ENCODE measurements around the gene RNF2.
"Not testable (repeated sequence)": the region's sequence is repeated elsewhere in the genome, so short reads cannot be mapped to it uniquely, and the experiment has no call there.

The RNF2 gene

DNA sequence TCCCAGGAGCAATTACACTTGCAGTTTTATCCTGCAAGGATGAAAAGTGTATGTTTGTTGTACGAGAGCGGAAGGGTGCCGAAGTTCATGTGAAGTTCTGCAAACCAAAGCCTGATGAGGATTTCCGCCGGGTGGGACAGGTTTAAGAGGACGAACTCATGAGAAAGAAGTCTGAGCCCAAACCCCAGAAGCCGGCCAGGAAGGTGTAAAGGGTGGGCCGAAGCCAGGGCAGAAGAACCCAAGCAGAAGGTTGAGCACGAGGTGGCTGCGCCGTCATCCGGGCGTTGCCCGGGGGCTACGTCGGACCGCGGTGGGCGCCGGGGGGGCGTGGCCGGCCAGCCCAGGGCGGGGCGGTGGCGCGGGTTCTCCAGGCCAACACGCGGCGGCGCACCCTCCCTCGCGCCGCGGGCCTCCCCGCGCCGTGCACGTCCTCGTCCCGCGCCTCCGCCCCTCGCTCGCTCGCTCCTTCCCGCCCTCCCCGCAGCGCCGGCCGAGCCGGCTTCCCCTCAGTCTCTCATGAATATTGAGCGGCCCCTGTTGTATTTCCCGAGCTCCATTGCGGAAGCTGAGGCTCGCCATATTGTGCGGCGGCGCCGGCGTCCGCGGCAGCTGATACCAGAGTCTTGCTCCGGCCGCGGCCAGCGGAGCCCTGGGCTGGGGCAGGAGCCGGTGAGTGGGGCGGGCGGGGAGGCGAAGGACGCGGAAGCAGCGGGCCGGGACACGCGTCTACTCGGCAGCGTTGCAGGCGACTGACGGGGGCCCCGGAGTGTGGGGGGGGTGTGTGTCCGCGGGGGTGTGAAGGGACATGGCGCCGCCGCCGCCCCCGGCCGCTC is at the start of gene RNF2:
Gene RNF2 (plus strand): TSS at position 578 of the 833 bp plus-strand sequence. CDS start 41,996 bp downstream, outside the sequence.
- peak; percentile 79 for DNase-seq (ENCODE audit: low read depth)
- H3K4me3 ChIP-seq (replicated peaks; ENCODE audit: low read depth, low read length) = peak within 1 kb of the TSS; percentile 91
- TF ChIP-seq, protein P1, sequence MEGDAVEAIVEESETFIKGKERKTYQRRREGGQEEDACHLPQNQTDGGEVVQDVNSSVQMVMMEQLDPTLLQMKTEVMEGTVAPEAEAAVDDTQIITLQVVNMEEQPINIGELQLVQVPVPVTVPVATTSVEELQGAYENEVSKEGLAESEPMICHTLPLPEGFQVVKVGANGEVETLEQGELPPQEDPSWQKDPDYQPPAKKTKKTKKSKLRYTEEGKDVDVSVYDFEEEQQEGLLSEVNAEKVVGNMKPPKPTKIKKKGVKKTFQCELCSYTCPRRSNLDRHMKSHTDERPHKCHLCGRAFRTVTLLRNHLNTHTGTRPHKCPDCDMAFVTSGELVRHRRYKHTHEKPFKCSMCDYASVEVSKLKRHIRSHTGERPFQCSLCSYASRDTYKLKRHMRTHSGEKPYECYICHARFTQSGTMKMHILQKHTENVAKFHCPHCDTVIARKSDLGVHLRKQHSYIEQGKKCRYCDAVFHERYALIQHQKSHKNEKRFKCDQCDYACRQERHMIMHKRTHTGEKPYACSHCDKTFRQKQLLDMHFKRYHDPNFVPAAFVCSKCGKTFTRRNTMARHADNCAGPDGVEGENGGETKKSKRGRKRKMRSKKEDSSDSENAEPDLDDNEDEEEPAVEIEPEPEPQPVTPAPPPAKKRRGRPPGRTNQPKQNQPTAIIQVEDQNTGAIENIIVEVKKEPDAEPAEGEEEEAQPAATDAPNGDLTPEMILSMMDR (IDR thresholded peaks at IDR 0.05; ENCODE audit: low read length, missing control alignments) = no peak

DNA sequence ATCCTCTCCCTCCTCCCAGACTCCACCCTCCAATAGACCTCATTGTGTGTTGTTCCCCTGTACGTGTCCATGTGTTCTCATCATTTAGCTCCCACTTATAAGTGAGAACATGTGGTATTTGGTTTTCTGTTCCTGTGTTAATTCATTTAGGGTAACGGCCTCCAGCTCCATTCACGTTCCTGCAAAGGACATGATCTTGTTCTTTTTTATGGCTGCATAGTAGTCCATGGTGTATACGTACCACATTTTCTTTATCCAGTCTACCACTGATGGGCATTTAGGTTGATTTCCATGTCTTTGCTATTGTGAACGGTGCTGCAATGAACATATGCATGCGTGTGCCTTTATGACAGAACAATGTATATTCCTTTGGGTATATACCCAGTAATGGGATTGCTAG is 45.4 kb upstream of the RNF2 start:
- not testable (repeated sequence) for H3K4me3 ChIP-seq (replicated peaks; ENCODE audit: low read depth, low read length); DNase-seq (ENCODE audit: low read depth)

DNA sequence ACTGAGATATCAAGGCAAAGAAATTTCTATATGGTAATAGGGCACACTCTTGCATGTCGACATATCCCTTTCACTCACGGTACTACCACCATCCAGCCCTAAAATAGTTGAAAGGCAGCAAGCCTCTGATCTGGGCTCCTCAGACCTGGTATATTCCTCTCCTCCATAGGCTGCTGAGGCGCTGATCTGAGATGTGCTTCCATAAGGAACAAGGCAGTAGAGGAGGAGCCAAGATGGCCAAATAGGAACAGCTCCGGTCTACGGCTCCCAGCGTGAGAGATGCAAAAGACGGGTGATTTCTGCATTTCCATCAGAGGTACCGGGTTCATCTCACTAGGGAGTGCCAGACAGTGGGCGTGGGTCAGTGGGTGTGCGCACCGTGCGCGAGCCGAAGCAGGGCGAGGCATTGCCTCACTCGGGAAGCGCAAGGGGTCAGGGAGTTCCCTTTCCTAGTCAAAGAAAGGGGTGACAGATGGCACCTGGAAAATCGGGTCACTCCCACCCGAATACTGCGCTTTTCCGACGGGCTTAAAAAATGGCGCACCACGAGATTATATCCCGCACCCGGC is 44.0 kb upstream of the RNF2 start:
- H3K4me3 ChIP-seq (replicated peaks; ENCODE audit: low read depth, low read length); DNase-seq (ENCODE audit: low read depth): not testable (repeated sequence)

DNA sequence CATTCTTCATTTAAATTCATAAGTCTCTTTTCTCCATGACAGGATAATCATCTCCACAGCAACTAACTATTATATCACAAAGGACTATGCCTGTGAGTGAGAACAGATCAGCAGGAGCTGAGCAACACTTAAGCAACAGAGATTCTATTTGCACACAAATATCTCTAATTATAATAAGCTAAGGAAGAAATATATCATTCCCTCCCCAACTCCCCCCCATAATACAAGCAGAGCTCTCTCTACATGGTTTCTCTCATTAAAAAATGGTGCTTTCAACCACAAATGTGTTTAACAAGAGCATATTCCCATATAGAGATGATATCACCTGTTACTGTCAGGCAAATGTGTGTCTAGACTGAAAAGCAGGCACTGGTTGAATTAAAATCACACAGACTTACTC is 36.5 kb upstream of the RNF2 start:
- TF ChIP-seq, protein P1 (IDR thresholded peaks at IDR 0.05; ENCODE audit: low read length, missing control alignments) = no peak
- DNase-seq (ENCODE audit: low read depth) = no peak
- no peak overlapping the region for H3K4me3 ChIP-seq (replicated peaks; ENCODE audit: low read depth, low read length)

DNA sequence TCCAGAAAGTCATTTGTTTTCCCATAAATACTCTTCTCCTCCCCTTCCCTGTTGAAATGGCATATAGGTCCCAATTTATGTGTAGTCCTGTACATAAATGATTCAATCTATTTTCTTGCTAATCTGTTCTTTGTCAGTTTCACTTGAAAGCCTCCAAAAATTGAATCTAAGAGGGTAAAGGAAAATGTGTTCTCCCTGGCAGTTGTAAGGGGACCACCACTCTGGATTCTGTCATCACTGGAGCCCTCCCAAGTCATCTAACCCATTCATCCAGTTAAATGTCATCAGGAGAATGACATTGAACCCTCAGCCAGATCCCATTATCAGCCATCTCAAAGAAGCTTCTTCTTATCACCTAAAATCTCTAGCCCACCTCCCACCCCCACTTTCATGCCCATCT is 35.0 kb upstream of the RNF2 start:
- TF ChIP-seq, protein P1 (IDR thresholded peaks at IDR 0.05; ENCODE audit: low read length, missing control alignments) = no peak
- no peak for DNase-seq (ENCODE audit: low read depth)
- no peak overlapping the region for H3K4me3 ChIP-seq (replicated peaks; ENCODE audit: low read depth, low read length)

DNA sequence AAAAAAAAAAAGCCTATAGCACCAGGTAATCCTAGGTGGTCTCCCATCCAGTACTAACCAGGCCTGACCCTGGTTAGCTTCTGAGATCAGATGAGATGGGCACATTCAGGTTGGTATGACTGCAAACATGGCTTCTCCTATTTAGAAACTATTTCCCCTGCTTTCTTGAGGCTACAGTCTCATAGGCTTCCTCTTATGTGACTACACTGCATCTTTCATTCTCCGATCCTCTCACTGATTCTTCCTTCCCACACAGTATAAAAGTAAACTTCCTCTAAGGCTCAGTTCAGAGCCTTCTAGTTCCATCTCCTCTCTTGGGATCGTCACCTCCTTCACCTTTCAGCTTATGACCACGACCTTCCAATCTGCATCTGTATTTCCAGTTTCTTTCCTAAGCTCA is 30.4 kb upstream of the RNF2 start:
- H3K4me3 ChIP-seq (replicated peaks; ENCODE audit: low read depth, low read length) = no peak overlapping the region
- DNase-seq (ENCODE audit: low read depth) = no peak
- TF ChIP-seq, protein P1 (IDR thresholded peaks at IDR 0.05; ENCODE audit: low read length, missing control alignments) = no peak

DNA sequence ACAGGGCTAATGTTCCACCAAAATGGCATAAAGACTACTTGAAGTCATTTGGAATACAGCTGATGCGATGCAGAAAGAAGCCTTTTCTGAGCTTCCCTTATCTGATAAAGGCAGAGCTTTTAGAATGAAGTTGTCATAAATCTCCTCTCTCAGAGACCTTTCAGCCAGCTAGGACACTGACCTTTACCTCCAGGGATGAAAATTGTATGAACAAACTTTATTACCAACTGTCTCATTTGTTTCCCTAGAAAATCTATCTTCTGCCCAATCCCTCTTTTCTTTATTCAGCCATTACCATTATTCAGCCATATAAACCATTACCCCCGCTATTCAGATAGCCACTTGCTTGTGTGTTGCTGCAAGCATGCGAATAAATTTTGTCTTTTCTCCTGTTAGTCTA is 29.7 kb upstream of the RNF2 start:
- DNase-seq (ENCODE audit: low read depth) = no peak
- H3K4me3 ChIP-seq (replicated peaks; ENCODE audit: low read depth, low read length) = no peak overlapping the region
- TF ChIP-seq, protein P1 (IDR thresholded peaks at IDR 0.05; ENCODE audit: low read length, missing control alignments) = no peak

DNA sequence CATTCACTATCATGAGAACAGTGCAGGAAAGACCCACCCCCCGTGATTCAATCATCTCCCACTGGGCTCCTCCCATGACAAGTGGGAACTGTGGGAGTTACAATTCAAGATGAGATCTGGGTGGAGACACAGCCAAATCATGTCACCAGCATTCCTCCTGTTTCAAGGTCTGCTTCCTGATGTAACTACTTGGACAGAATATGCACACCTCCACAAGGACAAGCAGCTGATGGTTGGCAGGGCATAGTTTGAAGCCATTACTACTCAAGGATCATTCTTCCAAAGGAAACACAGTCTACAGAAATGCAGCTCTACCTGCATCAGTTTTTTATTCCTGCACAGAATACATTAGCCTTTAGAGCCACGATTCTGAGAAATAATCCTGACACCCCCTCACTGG is 28.5 kb upstream of the RNF2 start:
- DNase-seq (ENCODE audit: low read depth) = peak; percentile 18
- H3K4me3 ChIP-seq (replicated peaks; ENCODE audit: low read depth, low read length) = no peak overlapping the region
- TF ChIP-seq, protein P1 (IDR thresholded peaks at IDR 0.05; ENCODE audit: low read length, missing control alignments) = no peak

Measured in fibroblast of pulmonary artery (primary cell).